HEK293T (cell line): ENCODE measurements around the gene HMGB2.

Experiments
- SUZ12 ChIP-seq: fragments of 450-650 bp; IDR thresholded peaks from 2 replicates; pipeline ENCODE4 v1.6.1; 2016; ENCODE audit warnings: mild to moderate bottlenecking
- TARDBP ChIP-seq: fragments of 450-650 bp; IDR thresholded peaks from 2 replicates; pipeline ENCODE4 v1.6.1; 2016

DNA sequence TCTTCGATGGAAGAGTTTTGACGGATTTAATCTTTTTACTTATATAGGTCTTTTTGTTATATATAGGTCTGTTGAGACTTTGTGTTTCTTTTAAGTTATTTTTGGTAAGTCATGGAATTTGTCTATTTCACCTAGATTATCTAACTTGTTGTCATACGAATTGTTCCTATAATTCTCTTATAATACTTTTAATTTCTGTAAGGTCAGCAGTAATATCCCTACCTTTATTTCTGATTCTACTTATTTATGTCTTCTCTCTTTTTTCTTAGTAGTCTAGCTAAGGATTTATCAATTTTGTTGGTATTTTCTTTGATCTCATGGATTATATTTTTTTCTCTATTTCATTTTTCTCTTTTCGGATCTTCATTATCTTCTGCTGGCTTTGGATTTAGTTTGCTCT is 48.2 kb upstream of the HMGB2 start:
- TF ChIP-seq SUZ12 (no peak), TARDBP (no peak)
